SK-N-SH (cell line): ENCODE measurements around the gene MRAP.

Source experiments
- JUND ChIP-seq: IDR thresholded peaks from 2 replicates; pipeline ENCODE4 v1.4.0; 2012
- POLR2AphosphoS5 ChIP-seq: IDR thresholded peaks from 2 replicates; pipeline ENCODE4 v1.6.1; 2012; ENCODE audit warnings: low read depth, low read length
- YY1 ChIP-seq: IDR thresholded peaks from 2 replicates; pipeline ENCODE4 v1.4.0; 2012; ENCODE audit warnings: low read depth, mild to moderate bottlenecking

DNA sequence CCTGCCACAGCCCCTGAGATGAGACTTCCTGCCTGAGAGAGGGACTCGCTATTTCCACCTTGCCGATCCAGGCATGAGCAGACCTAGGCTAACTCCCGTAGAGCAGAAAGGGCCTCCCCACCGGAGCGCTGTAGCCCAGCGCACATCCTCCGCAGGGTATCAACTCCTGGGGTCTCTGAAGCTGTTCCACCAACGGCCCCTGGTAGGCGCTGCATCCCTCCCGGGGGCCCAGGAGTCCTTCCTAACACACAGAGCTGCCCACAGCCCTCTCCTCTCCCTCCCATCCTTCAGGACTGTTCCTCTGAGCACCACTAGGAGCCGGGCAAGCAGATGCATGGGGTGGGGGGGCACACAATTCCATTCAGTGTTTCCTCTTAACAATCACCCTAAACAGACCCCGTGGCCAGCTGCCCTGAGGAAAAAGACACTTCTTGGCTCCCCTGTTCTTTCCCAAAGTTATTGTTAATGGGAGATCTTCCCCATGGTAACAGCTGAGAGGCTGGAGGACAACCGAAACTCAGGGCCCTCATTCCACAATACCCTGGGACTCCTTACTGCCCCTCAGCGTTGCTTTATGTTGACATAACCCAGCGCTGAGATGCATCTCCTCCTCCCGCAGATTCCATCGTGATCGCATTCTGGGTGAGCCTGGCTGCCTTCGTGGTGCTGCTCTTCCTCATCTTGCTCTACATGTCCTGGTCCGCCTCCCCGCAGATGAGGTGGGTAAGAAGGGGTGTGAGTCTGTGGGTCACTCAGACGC lies 7.5 kb downstream of the MRAP start:
- no peak for TF ChIP-seq YY1
- no peak for TF ChIP-seq JUND
- no peak for TF ChIP-seq POLR2AphosphoS5
